WTC11 (cell line): Measurements from ENCODE around the gene MARVELD2. TPM values are rescaled to one million over a fixed set of nuclear protein-coding genes. Genes with fewer than 3 reads are reported as not detected.

Experiments used
- total RNA-seq: library from RNA; stranded (reverse); gene quantifications from 3 replicates; pipeline ENCODE4 v1.2.3, GENCODE V29; 2021
- TF ChIP-seq, protein P1 (sequence below): sonication (generic); formaldehyde crosslinking; IDR thresholded peaks from 2 replicates; pipeline ENCODE4 v1.8.0; 2022; ENCODE audit warnings: missing genetic modification reagents

Gene MARVELD2
- total RNA-seq, 1 experiment from 2014 or later: 28.6 TPM

DNA sequence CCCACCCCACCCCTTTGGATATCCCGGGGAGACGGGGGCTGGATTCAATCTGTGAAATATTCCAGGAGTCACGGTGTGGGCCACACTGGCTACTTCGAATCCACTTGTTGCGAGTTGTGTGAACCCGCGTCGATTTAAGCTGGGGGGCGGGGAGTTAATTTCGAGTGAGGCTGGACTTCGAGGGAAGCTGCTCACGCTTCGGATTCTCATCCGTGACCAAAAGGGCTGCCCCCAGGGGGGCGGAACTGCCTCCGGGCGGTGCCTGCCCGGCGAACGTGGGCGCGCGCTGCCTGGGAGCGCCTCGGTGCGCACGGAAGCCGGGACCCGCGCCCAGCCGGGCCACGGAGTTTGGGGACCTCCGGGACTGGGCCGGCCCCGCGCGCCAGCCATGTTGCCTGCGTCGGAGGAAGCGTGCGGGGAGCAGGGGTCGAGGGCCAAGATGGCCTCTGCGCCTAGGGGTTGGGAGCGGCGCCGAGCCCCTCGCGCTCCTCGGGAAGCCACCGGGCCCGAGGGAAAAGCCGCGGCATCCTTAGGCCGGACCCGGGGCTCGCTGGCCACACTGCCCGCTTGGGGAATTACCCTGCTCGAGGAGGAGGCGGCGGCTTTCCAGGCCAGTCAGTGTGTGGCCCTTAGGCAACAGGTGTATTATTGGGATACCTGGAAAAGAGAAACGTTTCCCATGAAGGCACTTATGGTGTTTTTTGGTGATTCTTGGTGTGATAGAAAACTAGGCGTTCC is 78.6 kb downstream of the MARVELD2 start (continued):
- TF ChIP-seq, protein P1, sequence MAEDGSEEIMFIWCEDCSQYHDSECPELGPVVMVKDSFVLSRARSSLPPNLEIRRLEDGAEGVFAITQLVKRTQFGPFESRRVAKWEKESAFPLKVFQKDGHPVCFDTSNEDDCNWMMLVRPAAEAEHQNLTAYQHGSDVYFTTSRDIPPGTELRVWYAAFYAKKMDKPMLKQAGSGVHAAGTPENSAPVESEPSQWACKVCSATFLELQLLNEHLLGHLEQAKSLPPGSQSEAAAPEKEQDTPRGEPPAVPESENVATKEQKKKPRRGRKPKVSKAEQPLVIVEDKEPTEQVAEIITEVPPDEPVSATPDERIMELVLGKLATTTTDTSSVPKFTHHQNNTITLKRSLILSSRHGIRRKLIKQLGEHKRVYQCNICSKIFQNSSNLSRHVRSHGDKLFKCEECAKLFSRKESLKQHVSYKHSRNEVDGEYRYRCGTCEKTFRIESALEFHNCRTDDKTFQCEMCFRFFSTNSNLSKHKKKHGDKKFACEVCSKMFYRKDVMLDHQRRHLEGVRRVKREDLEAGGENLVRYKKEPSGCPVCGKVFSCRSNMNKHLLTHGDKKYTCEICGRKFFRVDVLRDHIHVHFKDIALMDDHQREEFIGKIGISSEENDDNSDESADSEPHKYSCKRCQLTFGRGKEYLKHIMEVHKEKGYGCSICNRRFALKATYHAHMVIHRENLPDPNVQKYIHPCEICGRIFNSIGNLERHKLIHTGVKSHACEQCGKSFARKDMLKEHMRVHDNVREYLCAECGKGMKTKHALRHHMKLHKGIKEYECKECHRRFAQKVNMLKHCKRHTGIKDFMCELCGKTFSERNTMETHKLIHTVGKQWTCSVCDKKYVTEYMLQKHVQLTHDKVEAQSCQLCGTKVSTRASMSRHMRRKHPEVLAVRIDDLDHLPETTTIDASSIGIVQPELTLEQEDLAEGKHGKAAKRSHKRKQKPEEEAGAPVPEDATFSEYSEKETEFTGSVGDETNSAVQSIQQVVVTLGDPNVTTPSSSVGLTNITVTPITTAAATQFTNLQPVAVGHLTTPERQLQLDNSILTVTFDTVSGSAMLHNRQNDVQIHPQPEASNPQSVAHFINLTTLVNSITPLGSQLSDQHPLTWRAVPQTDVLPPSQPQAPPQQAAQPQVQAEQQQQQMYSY (CRISPR knock-in tag): no peak
- TF ChIP-seq, all 79 proteins: peak for 15

Other genes starting within 250 kb of the MARVELD2 start
- 277 to 312 TPM (median 282 TPM) in 3 replicates for gene CCNB1, start 248.0 kb upstream of the MARVELD2 start, total RNA-seq
- 79.0 to 87.4 TPM (median 86.4 TPM) in 3 replicates for gene CENPH, start 225.5 kb upstream of the MARVELD2 start, total RNA-seq
- gene CDK7, start 180.2 kb upstream of the MARVELD2 start, total RNA-seq: 50.4 to 62.7 TPM (median 51.7 TPM) in 3 replicates
- 3.1 to 5.5 TPM (median 5.5 TPM) in 3 replicates for gene CCDC125, start 82.3 kb upstream of the MARVELD2 start, total RNA-seq
- 33.2 to 43.1 TPM (median 33.3 TPM) in 3 replicates for gene AK6, start 45.6 kb upstream of the MARVELD2 start, total RNA-seq
- 73.7 to 76.6 TPM (median 76.1 TPM) in 3 replicates for gene TAF9, start 45.6 kb upstream of the MARVELD2 start, total RNA-seq
- 30.2 to 32.6 TPM (median 32.0 TPM) in 3 replicates for gene RAD17, start 45.3 kb upstream of the MARVELD2 start, total RNA-seq
- gene OCLN, start 77.7 kb downstream of the MARVELD2 start, total RNA-seq: 58.3 to 73.2 TPM (median 70.6 TPM) in 3 replicates
- 47.2 to 54.2 TPM (median 51.3 TPM) in 3 replicates for gene GTF2H2C, start 145.1 kb downstream of the MARVELD2 start, total RNA-seq